Nephron progenitor cell (in vitro differentiated cells): Measurements from ENCODE around the gene TSEN15.

Source experiments
- DNase-seq: peaks from one replicate; pipeline ENCODE4 v3.0.0; 2021
- H3K27ac Mint-ChIP-seq: 2 replicates; pipeline ENCODE4 v1.8.0; 2021; ENCODE audit warnings: mild to moderate bottlenecking, moderate library complexity, mixed read lengths
- H3K27me3 Mint-ChIP-seq: 2 replicates; pipeline ENCODE4 v1.8.0; 2021; ENCODE audit warnings: mild to moderate bottlenecking, low read depth, mixed read lengths; ENCODE audit not compliant: poor library complexity
- H3K36me3 Mint-ChIP-seq: 2 replicates; pipeline ENCODE4 v1.8.0; 2021; ENCODE audit warnings: low read depth, mixed read lengths
- H3K4me1 Mint-ChIP-seq: 2 replicates; pipeline ENCODE4 v1.8.0; 2021; ENCODE audit warnings: mixed read lengths
- H3K4me3 Mint-ChIP-seq: 2 replicates; pipeline ENCODE4 v1.8.0; 2021; ENCODE audit warnings: mild to moderate bottlenecking, moderate library complexity, mixed read lengths
- H3K9me3 Mint-ChIP-seq: 2 replicates; pipeline ENCODE4 v1.8.0; 2021; ENCODE audit warnings: mild to moderate bottlenecking, moderate library complexity, mixed read lengths
- TF ChIP-seq, protein P1 (sequence below): fragments of 200-600 bp; sonication (generic); IDR thresholded peaks from 2 replicates; pipeline ENCODE4 v1.5.0; 2021; ENCODE audit warnings: antibody characterized with exemption

The TSEN15 gene

DNA sequence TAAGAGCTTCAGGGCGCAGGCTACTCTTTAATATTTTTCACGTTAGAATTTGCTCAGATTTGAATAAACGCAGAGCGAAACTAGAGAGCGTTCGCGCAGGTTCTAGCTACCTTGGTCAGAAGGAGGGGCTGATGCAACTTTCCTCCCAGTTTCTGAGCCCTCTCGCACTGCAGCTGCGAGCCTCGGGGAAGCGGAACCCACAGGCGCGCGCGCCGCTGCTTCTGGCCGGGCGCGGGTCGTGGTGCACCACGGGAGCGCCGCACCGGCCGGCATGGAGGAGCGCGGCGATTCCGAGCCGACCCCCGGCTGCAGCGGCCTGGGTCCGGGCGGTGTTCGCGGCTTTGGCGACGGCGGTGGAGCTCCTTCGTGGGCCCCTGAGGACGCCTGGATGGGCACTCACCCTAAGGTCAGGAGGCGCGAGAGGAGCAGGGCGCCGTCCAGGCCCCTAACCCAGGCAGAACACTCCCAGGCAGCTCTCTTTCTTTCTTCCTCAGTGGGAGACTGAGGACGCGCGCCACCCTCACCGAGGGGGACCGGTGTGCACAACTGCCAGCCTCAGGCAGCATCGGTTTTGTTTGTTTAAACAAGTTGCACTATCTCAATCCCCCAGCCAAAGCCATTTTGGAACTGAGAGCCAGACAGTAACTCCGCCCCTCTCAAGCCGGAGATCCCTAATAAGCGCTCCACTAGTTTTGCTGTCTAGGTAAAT lies at the start of gene TSEN15:
Gene TSEN15, plus strand, starts transcription at position 246 of the 709 bp plus-strand sequence. Its CDS starts 26 bp downstream, at position 272.
- H3K9me3 Mint-ChIP-seq = peaks cover 28% of the 10 kb centered on the region
- H3K36me3 Mint-ChIP-seq = peaks cover 36% of the 10 kb centered on the region
- peak within 1 kb of the TSS; percentile 98 for H3K4me3 Mint-ChIP-seq
- H3K4me1 Mint-ChIP-seq = peaks cover 38% of the 10 kb centered on the region
- TF ChIP-seq, protein P1, sequence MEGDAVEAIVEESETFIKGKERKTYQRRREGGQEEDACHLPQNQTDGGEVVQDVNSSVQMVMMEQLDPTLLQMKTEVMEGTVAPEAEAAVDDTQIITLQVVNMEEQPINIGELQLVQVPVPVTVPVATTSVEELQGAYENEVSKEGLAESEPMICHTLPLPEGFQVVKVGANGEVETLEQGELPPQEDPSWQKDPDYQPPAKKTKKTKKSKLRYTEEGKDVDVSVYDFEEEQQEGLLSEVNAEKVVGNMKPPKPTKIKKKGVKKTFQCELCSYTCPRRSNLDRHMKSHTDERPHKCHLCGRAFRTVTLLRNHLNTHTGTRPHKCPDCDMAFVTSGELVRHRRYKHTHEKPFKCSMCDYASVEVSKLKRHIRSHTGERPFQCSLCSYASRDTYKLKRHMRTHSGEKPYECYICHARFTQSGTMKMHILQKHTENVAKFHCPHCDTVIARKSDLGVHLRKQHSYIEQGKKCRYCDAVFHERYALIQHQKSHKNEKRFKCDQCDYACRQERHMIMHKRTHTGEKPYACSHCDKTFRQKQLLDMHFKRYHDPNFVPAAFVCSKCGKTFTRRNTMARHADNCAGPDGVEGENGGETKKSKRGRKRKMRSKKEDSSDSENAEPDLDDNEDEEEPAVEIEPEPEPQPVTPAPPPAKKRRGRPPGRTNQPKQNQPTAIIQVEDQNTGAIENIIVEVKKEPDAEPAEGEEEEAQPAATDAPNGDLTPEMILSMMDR = no peak
- peak; percentile 82 for DNase-seq
- peak within 1 kb of the TSS; percentile 99 for H3K27ac Mint-ChIP-seq
- H3K27me3 Mint-ChIP-seq = peaks cover 4% of the 10 kb centered on the region

DNA sequence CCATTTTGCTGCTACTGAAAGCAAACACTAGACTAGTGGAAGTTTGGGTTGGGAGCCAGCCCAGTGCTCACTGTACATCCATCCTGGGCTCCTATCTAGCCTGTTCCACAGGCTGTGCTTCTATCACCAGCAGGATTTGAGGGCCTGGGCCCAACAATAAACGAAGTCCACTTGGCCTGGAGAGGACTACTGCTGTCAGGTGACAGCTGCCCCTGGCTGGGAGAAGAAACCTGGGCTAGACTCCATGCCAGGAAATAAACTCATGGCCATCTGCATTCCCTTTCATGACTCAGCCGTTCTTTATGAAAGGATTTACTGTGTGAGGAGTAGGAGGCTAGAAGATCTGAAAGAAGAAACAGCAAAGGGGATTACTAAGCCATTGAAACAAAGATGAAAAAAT lies 49.5 kb upstream of the TSEN15 start:
- TF ChIP-seq, protein P1 = no peak
- DNase-seq = no peak
- H3K27me3 Mint-ChIP-seq = peaks cover 3% of the 10 kb centered on the region
- H3K27ac Mint-ChIP-seq = peak overlapping the region; percentile 51
- no peaks in the 10 kb centered on the region for H3K36me3 Mint-ChIP-seq
- H3K9me3 Mint-ChIP-seq = peaks cover 9% of the 10 kb centered on the region
- H3K4me3 Mint-ChIP-seq = no peak overlapping the region
- peaks cover 9% of the 10 kb centered on the region for H3K4me1 Mint-ChIP-seq

DNA sequence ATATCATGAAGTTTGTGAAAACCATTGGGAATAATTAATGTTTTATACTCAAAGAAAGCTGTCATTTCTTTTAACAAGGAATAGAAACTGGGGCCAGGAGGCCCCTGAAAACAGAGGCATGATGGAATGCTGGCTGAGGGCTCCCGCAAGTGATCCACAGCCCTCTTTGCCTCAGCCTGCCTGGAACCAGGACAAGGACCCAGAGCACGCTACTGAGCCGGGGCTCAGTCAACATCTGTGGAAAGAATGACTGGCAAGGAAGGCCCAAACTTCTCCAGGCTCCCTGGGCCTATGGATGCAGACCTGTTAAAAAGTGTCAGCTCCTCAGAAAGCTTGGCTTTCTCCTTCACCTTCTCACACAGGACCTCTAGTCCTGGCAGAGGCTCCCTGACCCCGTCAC lies 46.6 kb upstream of the TSEN15 start:
- no peak for DNase-seq
- TF ChIP-seq, protein P1 = no peak
- Mint-ChIP-seq H3K4me1 (peaks cover 6% of the 10 kb centered on the region), H3K4me3 (no peak overlapping the region), H3K27ac (peak overlapping the region; percentile 14), H3K27me3 (peaks cover 3% of the 10 kb centered on the region), H3K9me3 (peaks cover 9% of the 10 kb centered on the region), H3K36me3 (no peaks in the 10 kb centered on the region)

DNA sequence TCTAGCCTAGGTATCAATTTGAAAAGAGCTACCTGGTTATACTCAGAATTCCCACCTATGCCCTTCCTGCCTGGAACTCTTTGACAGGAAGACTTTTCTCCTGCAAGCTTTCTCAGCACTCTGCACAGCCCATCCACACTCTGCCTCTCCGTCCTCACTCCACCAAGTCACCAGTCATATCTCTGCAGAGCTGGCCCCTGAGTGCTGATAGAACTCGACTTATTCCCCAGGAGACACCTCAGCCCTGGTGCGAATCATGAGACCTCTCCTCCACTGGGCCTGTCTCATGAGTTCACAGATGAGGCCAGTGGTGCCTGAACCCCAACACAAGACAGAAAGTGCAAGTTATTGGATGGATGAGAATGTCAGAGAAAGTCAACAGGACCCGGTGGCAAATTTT lies 46.0 kb upstream of the TSEN15 start:
- Mint-ChIP-seq H3K27me3 (peaks cover 6% of the 10 kb centered on the region), H3K27ac (no peak overlapping the region), H3K4me3 (no peak overlapping the region), H3K9me3 (peaks cover 9% of the 10 kb centered on the region), H3K36me3 (no peaks in the 10 kb centered on the region), H3K4me1 (peaks cover 6% of the 10 kb centered on the region)
- DNase-seq = no peak
- TF ChIP-seq, protein P1 = no peak

DNA sequence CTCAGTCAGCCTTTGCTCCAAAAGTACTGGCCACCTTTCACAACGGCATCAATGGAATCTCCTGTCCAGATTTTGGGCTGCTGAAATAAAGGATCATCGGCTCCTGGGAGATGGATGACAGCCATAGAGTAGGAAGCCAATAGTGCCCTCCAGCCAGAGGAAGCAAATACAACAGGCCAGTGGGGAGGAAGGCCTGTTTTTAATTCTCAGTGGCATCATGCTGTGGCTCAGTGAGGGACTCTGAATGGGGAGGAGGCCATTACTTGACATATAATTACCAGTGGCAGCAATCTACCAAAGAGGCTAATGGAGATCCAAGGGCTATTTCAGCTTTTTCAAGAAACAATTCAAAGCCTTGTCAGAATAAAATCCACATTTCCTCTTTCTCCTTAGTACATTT lies 40.7 kb upstream of the TSEN15 start:
- Mint-ChIP-seq H3K4me3 (no peak overlapping the region), H3K27ac (no peak overlapping the region), H3K4me1 (no peaks in the 10 kb centered on the region), H3K36me3 (no peaks in the 10 kb centered on the region), H3K9me3 (peaks cover 19% of the 10 kb centered on the region), H3K27me3 (peaks cover 6% of the 10 kb centered on the region)
- DNase-seq = no peak
- TF ChIP-seq, protein P1 = no peak

DNA sequence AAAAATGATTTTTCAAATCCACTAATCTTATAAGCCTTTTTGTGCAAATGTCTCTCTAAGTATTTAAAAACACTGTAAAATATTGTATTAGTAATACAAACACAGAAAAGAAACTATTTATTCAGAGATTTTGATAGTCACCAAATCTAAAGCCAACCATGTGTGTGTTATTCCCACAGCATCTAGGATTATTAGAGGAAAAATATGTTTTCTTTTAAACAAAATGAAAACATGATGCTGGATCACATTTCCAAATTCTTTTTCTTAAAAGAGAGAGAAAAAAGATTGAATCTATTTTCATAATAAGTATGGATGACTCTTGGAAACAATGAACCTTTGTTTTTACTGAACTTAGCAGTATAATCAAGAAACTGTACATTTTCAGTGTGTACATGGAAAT lies 39.3 kb upstream of the TSEN15 start:
- H3K27ac Mint-ChIP-seq = no peak overlapping the region
- H3K36me3 Mint-ChIP-seq = no peaks in the 10 kb centered on the region
- TF ChIP-seq, protein P1 = no peak

More for the DNA sequence above, 39.3 kb upstream of the TSEN15 start:
- no peak for DNase-seq
- Mint-ChIP-seq H3K4me3 (no peak overlapping the region), H3K27me3 (peaks cover 6% of the 10 kb centered on the region), H3K4me1 (no peaks in the 10 kb centered on the region), H3K9me3 (peaks cover 19% of the 10 kb centered on the region)
